ENCODE measurements around the gene HNRNPA2B1. TPM values are rescaled to one million over a fixed set of nuclear protein-coding genes. Genes with fewer than 3 reads are reported as not detected.

Gene HNRNPA2B1
- total and polyA plus RNA-seq, 2 donors from 2014 or later = 397 to 433 TPM

GRCh38 chr7:26203016-26203415 lies 2.5 kb upstream of the HNRNPA2B1 start:
- FAIRE-seq (no peak), DNase-seq (no peak)
- TF ChIP-seq CTCF (IDR thresholded peaks at IDR 0.05; ENCODE audit: borderline replicate concordance, extremely low read depth, insufficient read depth) = no peak
- Histone ChIP-seq H3K27me3 (ENCODE audit: control insufficient read depth, insufficient read depth, low read length) (no peaks in the 10 kb centered on the region), H3K36me3 (ENCODE audit: control insufficient read depth in 2 of 3, insufficient read depth in 3 of 3, low read length in 3 of 3) (peaks cover 3 to 17% (median 10%) of the 10 kb centered on the region in 3 donors), H3K9ac (ENCODE audit: low read length in 3 of 3) (peak overlapping the region in 2 of 3 donors; percentile 76 to 82), H3K4me3 (ENCODE audit: low read length in 3 of 3) (peak overlapping the region; percentile 75 to 85 (median 80)), H3K27ac (ENCODE audit: low read depth in 2 of 2, low read length in 2 of 2) (peak overlapping the region in 1 of 2 donors; percentile 99), H3K4me1 (ENCODE audit: control insufficient read depth in 2 of 3, insufficient read depth in 2 of 3, low read depth in 1 of 3, low read length in 3 of 3) (peaks cover 0 to 2% (median 0%) of the 10 kb centered on the region in 3 donors), H3K9me3 (ENCODE audit: control insufficient read depth in 2 of 3, insufficient read depth in 1 of 3, low read length in 3 of 3) (no peaks in the 10 kb centered on the region)
- intact Hi-C loops (cut with DNase I) = no loop called here

- Histone ChIP-seq H3K4me1 (ENCODE audit: control insufficient read depth in 2 of 3, insufficient read depth in 2 of 3, low read depth in 1 of 3, low read length in 3 of 3) (peaks cover 0 to 5% (median 1%) of the 10 kb centered on the region in 3 donors), H3K36me3 (ENCODE audit: control insufficient read depth in 2 of 3, insufficient read depth in 3 of 3, low read length in 3 of 3) (peaks cover 4 to 20% (median 9%) of the 10 kb centered on the region in 3 donors), H3K4me3 (ENCODE audit: low read length in 3 of 3) (peak overlapping the region; percentile 75 to 85 (median 80)), H3K27ac (ENCODE audit: low read depth in 2 of 2, low read length in 2 of 2) (peak overlapping the region; percentile 99 to 100), H3K9me3 (ENCODE audit: control insufficient read depth in 2 of 3, insufficient read depth in 1 of 3, low read length in 3 of 3) (no peaks in the 10 kb centered on the region), H3K27me3 (ENCODE audit: control insufficient read depth, insufficient read depth, low read length) (no peaks in the 10 kb centered on the region), H3K9ac (ENCODE audit: low read length in 3 of 3) (peak overlapping the region; percentile 76 to 82 (median 80))
- no peak for TF ChIP-seq CTCF (IDR thresholded peaks at IDR 0.05; ENCODE audit: borderline replicate concordance, extremely low read depth, insufficient read depth)
- DNase-seq (peak in 4 of 5 donors; percentile 56 to 87 (median 72)), FAIRE-seq (no peak)
- intact Hi-C loops (cut with DNase I) = no loop called here
Observed at GRCh38 chr7:26202019-26202990, 1.8 kb upstream of the HNRNPA2B1 start.

GRCh38 chr7:26201247-26202018 lies 887 bp upstream of the HNRNPA2B1 start, which contains the start of gene CBX3:
Gene CBX3, plus strand, starts transcription at chr7:26201745. Its CDS starts 1,254 bp downstream, at chr7:26202999.
- DNase-seq (peak; percentile 95 to 98 (median 97)), FAIRE-seq (no peak)
- Histone ChIP-seq H3K9me3 (ENCODE audit: control insufficient read depth in 2 of 3, insufficient read depth in 1 of 3, low read length in 3 of 3) (no peaks in the 10 kb centered on the region), H3K36me3 (ENCODE audit: control insufficient read depth in 2 of 3, insufficient read depth in 3 of 3, low read length in 3 of 3) (peaks cover 7 to 20% (median 8%) of the 10 kb centered on the region in 3 donors), H3K27ac (ENCODE audit: low read depth in 2 of 2, low read length in 2 of 2) (peak within 1 kb of the TSS; percentile 99 to 100), H3K9ac (ENCODE audit: low read length in 3 of 3) (peak within 1 kb of the TSS; percentile 99 to 100 (median 99)), H3K27me3 (ENCODE audit: control insufficient read depth, insufficient read depth, low read length) (no peaks in the 10 kb centered on the region), H3K4me1 (ENCODE audit: control insufficient read depth in 2 of 3, insufficient read depth in 2 of 3, low read depth in 1 of 3, low read length in 3 of 3) (peaks cover 4 to 11% (median 5%) of the 10 kb centered on the region in 3 donors), H3K4me3 (ENCODE audit: low read length in 3 of 3) (peak within 1 kb of the TSS; percentile 80 to 87 (median 85))
- intact Hi-C loops (cut with DNase I) = no loop called here
- TF ChIP-seq CTCF (IDR thresholded peaks at IDR 0.05; ENCODE audit: borderline replicate concordance, extremely low read depth, insufficient read depth) = no peak

All from kidney (tissue), 14 donors.